GM13976 (cell line): ENCODE measurements around the gene BRD7.

Experiments
- DNase-seq: peaks from one replicate; pipeline ENCODE4 v3.0.0; 2012; ENCODE audit warnings: low spot score
- in situ Hi-C: fragments of 300-500 bp; cut with MboI; formaldehyde crosslinking; loops from one replicate; pipeline ENCODE4 v1.12.0; 2022; ENCODE audit warnings: low sequenced_read_pairs, mixed read lengths, inconsistent platforms; ENCODE audit not compliant: unreplicated experiment
- TF ChIP-seq, protein P1 (sequence below): IDR thresholded peaks from 2 replicates; pipeline ENCODE4 v1.5.1; 2012; ENCODE audit warnings: borderline replicate concordance, mild to moderate bottlenecking; ENCODE audit not compliant: insufficient read depth; ENCODE audit errors: extremely low read depth, missing control alignments, control extremely low read depth

BRD7 gene

GRCh38 chr16:50371936-50372595, 3.3 kb upstream of the BRD7 start:
- TF ChIP-seq, protein P1, sequence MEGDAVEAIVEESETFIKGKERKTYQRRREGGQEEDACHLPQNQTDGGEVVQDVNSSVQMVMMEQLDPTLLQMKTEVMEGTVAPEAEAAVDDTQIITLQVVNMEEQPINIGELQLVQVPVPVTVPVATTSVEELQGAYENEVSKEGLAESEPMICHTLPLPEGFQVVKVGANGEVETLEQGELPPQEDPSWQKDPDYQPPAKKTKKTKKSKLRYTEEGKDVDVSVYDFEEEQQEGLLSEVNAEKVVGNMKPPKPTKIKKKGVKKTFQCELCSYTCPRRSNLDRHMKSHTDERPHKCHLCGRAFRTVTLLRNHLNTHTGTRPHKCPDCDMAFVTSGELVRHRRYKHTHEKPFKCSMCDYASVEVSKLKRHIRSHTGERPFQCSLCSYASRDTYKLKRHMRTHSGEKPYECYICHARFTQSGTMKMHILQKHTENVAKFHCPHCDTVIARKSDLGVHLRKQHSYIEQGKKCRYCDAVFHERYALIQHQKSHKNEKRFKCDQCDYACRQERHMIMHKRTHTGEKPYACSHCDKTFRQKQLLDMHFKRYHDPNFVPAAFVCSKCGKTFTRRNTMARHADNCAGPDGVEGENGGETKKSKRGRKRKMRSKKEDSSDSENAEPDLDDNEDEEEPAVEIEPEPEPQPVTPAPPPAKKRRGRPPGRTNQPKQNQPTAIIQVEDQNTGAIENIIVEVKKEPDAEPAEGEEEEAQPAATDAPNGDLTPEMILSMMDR, result no peak
- in situ Hi-C loops, result no loop called here
- no peak for DNase-seq

DNA sequence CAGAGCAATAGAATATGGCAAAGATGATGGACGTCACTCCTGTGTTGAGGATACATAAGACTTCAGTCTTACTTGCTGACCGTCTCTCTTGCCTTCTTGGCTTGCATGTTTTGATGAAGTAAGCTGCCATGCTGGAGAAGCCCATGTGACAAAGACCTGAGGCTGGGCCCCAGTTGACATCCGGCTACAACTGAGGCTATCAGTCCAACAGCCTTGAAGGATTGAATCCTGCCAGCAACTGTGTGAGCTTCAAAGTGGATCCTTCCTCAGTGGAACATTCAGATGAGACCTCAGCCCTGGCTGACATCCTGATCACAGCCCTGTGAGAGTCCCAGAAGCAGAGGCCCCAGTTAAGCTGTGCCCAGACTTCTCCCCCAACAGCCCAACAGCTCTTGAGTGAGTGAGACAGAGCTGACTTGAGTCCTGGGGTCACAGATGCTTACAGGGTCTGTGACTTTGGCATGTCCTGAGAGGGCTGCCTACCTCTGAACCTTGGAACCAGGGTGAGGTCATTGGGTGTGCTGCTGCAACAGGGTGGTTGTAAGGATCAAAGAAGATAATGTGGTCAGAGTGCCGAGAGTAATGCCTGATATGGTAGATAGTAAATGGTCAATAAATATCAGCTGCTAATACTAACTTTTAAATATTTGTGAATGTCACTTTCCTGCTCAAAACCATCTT, 2.4 kb upstream of the BRD7 start:
- in situ Hi-C loops, result no loop called here
- no peak for DNase-seq
- TF ChIP-seq, protein P1, result no peak

- in situ Hi-C loops, result no loop called here
- no peak for DNase-seq
- TF ChIP-seq, protein P1, result no peak
Observed at GRCh38 chr16:50369133-50369804, 481 bp upstream of the BRD7 start.

GRCh38 chr16:50367777-50368409, 895 bp downstream of the BRD7 start:
- TF ChIP-seq, protein P1, result no peak
- in situ Hi-C loops, result no loop called here
- no peak for DNase-seq

- in situ Hi-C loops, result no loop called here
- TF ChIP-seq, protein P1, result no peak
- no peak for DNase-seq
Observed at GRCh38 chr16:50365791-50366575, 2.8 kb downstream of the BRD7 start.

DNA sequence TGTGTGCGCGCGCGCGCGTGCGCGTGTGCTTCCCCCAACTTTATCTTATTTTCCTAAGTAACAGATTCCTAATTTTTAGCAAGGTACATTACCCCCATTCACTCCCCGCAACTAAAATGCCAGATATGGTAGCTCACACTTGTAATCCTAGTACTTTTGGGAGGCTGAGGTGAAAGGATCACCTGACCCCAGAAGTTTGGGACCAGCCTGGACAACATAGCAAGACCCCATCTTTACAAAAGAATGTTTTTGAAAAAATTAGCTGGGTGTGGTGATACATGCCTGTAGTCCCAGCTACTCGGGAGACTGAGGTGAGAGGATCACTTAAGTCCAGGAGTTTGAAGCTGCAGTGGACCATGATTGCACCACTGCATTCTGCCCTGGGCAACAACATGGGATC, 5.1 kb downstream of the BRD7 start:
- TF ChIP-seq, protein P1, result no peak
- no peak for DNase-seq
- in situ Hi-C loops, result no loop called here
